Measurements from ENCODE around the gene ETV6. TPM values are rescaled to one million over a fixed set of nuclear protein-coding genes. Genes with fewer than 3 reads are reported as not detected.

Gene ETV6
- total and polyA plus RNA-seq, 2 of the 8 experiments (the other 6 are each of a cell fraction or from before 2014, with no cell fraction given): 5.5 to 23.9 TPM

GRCh38 chr12:11877869-11878780 is 228.7 kb downstream of the ETV6 start:
- H3K18ac ChIP-seq (ENCODE audit: extremely low read depth, low read length): peak overlapping the region; percentile 24
- no peaks in the 10 kb centered on the region for H3K23me2 ChIP-seq (ENCODE audit: low read depth, low read length)
- no peaks in the 10 kb centered on the region for H3K9me3 ChIP-seq (ENCODE audit: insufficient read depth in 2 of 2, low read depth in 1 of 2, low read length in 1 of 2)
- no peak overlapping the region for H3K14ac ChIP-seq (ENCODE audit: insufficient read length)
- H2BK12ac ChIP-seq (ENCODE audit: low read depth, low read length): no peak overlapping the region; the same call in 1 of the 2 replicates
- no peak overlapping the region for H3K27ac ChIP-seq (ENCODE audit: low read depth, low read length)
- no peak overlapping the region for H4K91ac ChIP-seq (replicated peaks; ENCODE audit: insufficient read length, low read length)
- DNase-seq (ENCODE audit: low read depth in 1 of 2, low spot score in 2 of 2) (peak in 1 of 2 experiments; percentile 34), FAIRE-seq (no peak)
- POLR2A ChIA-PET (ENCODE audit: partially characterized antibody): no interaction called here
- no peaks in the 10 kb centered on the region for H3K79me2 ChIP-seq (ENCODE audit: control insufficient read depth in 1 of 2, insufficient read depth in 2 of 2, low read length in 2 of 2)
- no peak overlapping the region for H2AFZ ChIP-seq (ENCODE audit: low read length)
- no peaks in the 10 kb centered on the region for H4K20me1 ChIP-seq (replicated peaks in 1 of 2; ENCODE audit: control insufficient read depth in 1 of 2, insufficient read depth in 2 of 2, low read length in 2 of 2)
- no peak overlapping the region for H3K9ac ChIP-seq (replicated peaks in 1 of 4; ENCODE audit: extremely low read depth in 1 of 4, low read depth in 3 of 4, low read length in 3 of 4)
- H2BK15ac ChIP-seq (ENCODE audit: low read length): no peak overlapping the region
- CTCF ChIA-PET (ENCODE audit: partially characterized antibody): interaction anchor here (0.6 to 1.7 kb wide), 4 partner anchors 14 to 878 kb away, joined by 3 read pairs; no protein-coding TSS in a partner anchor
- H3K23ac ChIP-seq (ENCODE audit: insufficient read length): no peak overlapping the region
- H3K4me3 ChIP-seq (ENCODE audit: extremely low read depth in 1 of 4, insufficient read depth in 2 of 4, low read depth in 3 of 4, low read length in 4 of 4): no peak overlapping the region
- 85% methylated on average over 13 of the region's 14 CpGs; no CpG with 5 or more reads in 1 of the 2 experiments for WGBS, 2 experiments (ENCODE audit: extremely low coverage in 1 of 2, insufficient coverage in 1 of 2, insufficient read length in 1 of 2, insufficient replicate concordance in 2 of 2, low coverage in 1 of 2, low lambda C conversion rate in 2 of 2, missing lambda C conversion rate in 1 of 2)
- H3K56ac ChIP-seq (replicated peaks; ENCODE audit: insufficient read length, low read depth, low read length): no peak overlapping the region
- no peak overlapping the region for H2BK20ac ChIP-seq (ENCODE audit: low read length)
- H3K4me1 ChIP-seq (replicated peaks in 1 of 4; ENCODE audit: control insufficient read depth in 3 of 4, insufficient read depth in 4 of 4, low read length in 3 of 4): peaks cover 0 to 10% (median 7%) of the 10 kb centered on the region in 4 experiments; a peak in 5 of 7 replicates
- H4K8ac ChIP-seq (ENCODE audit: extremely low read depth, insufficient read depth, low read length): peak overlapping the region; percentile 86
- no peaks in the 10 kb centered on the region for H3K27me3 ChIP-seq (replicated peaks in 1 of 4; ENCODE audit: control insufficient read depth in 3 of 4, extremely low read depth in 1 of 4, insufficient read depth in 3 of 4, low read length in 3 of 4)
- H2BK5ac ChIP-seq (ENCODE audit: low read depth, low read length): peak overlapping the region; percentile 55
- H3K4me2 ChIP-seq (ENCODE audit: insufficient read depth in 1 of 2, low read depth in 2 of 2, low read length in 2 of 2): no peak overlapping the region
- H2AK5ac ChIP-seq (ENCODE audit: low read depth, low read length): no peak overlapping the region
- H3K36me3 ChIP-seq (ENCODE audit: control insufficient read depth in 2 of 4, insufficient read depth in 4 of 4, low read length in 3 of 4): no peaks in the 10 kb centered on the region
- H4K5ac ChIP-seq (ENCODE audit: insufficient read length, low read depth, low read length): no peak overlapping the region
- H3K79me1 ChIP-seq (ENCODE audit: low read depth, low read length): no peaks in the 10 kb centered on the region
- H3K4ac ChIP-seq (replicated peaks; ENCODE audit: insufficient read length, low read depth, low read length): no peak overlapping the region
- no peak overlapping the region for H2BK120ac ChIP-seq (replicated peaks; ENCODE audit: low read depth, low read length)
- TF ChIP-seq GABPA (IDR thresholded peaks at IDR 0.05; ENCODE audit: borderline replicate concordance, insufficient read depth, low read length): no peak
- TF ChIP-seq CBX5 (IDR thresholded peaks at IDR 0.05; ENCODE audit: low read depth, low read length): no peak
- no peak for TF ChIP-seq EGR1 (IDR thresholded peaks at IDR 0.05; ENCODE audit: borderline replicate concordance, low read depth, low read length)
- TF ChIP-seq CTBP2 (IDR thresholded peaks at IDR 0.05; ENCODE audit: borderline replicate concordance, insufficient read depth, insufficient read length, low read length): no peak
- TF ChIP-seq JUN (IDR thresholded peaks at IDR 0.05; ENCODE audit: low read depth, low read length): no peak
- no peak for TF ChIP-seq SP1 (IDR thresholded peaks at IDR 0.05; ENCODE audit: low read depth, low read length)
- TF ChIP-seq BCL11A (IDR thresholded peaks at IDR 0.05; ENCODE audit: low read depth in 2 of 2, low read length in 2 of 2): no peak
- no peak for TF ChIP-seq TBP (IDR thresholded peaks at IDR 0.05; ENCODE audit: low read depth, low read length)
- TF ChIP-seq JUND (IDR thresholded peaks at IDR 0.05; ENCODE audit: low read length): no peak
- TF ChIP-seq GTF2F1 (IDR thresholded peaks at IDR 0.05; ENCODE audit: borderline replicate concordance, low read depth, low read length): no peak
- TF ChIP-seq BACH1 (IDR thresholded peaks at IDR 0.05; ENCODE audit: low read length): no peak

Measured in H1 (cell line).